GM12891 (cell line): Measurements from ENCODE around the gene PTPRD.

Source experiments
- DNase-seq: peaks from one replicate; pipeline ENCODE4 v3.0.0; 2011; ENCODE audit warnings: low spot score; ENCODE audit not compliant: insufficient read length
- FAIRE-seq: peaks from 2 replicates; lab custom pipeline; 2011; peaks lifted over from hg19 to GRCh38; lab: Jason Lieb, UNC
- PAX5 ChIP-seq: IDR thresholded peaks from 2 replicates; pipeline ENCODE4 v1.6.1; 2011; ENCODE audit warnings: low read length, moderate library complexity, mild to moderate bottlenecking; ENCODE audit not compliant: insufficient read depth, severe bottlenecking
- POLR2A ChIP-seq: IDR thresholded peaks from 2 replicates; pipeline ENCODE4 v1.6.1; 2011; ENCODE audit warnings: low read depth, low read length, control low read depth
- POLR2AphosphoS5 ChIP-seq: IDR thresholded peaks from 2 replicates; pipeline ENCODE4 v1.6.1; 2011; ENCODE audit warnings: low read depth, low read length, control low read depth
- POU2F2 ChIP-seq: IDR thresholded peaks from 2 replicates; pipeline ENCODE4 v1.6.1; 2011; ENCODE audit warnings: low read depth, mild to moderate bottlenecking, control low read depth, low read length, moderate library complexity
- SPI1 ChIP-seq: IDR thresholded peaks from 2 replicates; pipeline ENCODE4 v1.6.1; 2011; ENCODE audit warnings: low read depth, low read length, control low read depth
- TAF1 ChIP-seq: IDR thresholded peaks from 2 replicates; pipeline ENCODE4 v1.6.1; 2011; ENCODE audit warnings: low read depth, low read length, control low read depth

PTPRD gene

GRCh38 chr9:8760000-8760767, 1852.6 kb downstream of the PTPRD start:
- no peak for TF ChIP-seq POU2F2
- TF ChIP-seq POLR2A: no peak
- TF ChIP-seq TAF1: no peak
- no peak for TF ChIP-seq SPI1
- TF ChIP-seq PAX5: no peak
- TF ChIP-seq POLR2AphosphoS5: no peak
- FAIRE-seq (no peak), DNase-seq (no peak)

GRCh38 chr9:8757881-8758280, 1854.9 kb downstream of the PTPRD start:
- TF ChIP-seq POLR2AphosphoS5: no peak
- TF ChIP-seq TAF1: no peak
- FAIRE-seq: no peak
- no peak for DNase-seq

- TF ChIP-seq PAX5 (no peak), SPI1 (no peak)
- no peak for FAIRE-seq
- DNase-seq: no peak
These were observed 1858.1 kb downstream of the PTPRD start for GRCh38 chr9:8754751-8755150.

GRCh38 chr9:8751406-8751930, 1861.3 kb downstream of the PTPRD start:
- no peak for FAIRE-seq
- no peak for DNase-seq
- TF ChIP-seq PAX5: no peak

- TF ChIP-seq POLR2AphosphoS5 (no peak), PAX5 (no peak), POLR2A (no peak), POU2F2 (no peak), SPI1 (no peak), TAF1 (no peak)
- DNase-seq (no peak), FAIRE-seq (no peak)
These were observed 1862.2 kb downstream of the PTPRD start for GRCh38 chr9:8750639-8751051.

GRCh38 chr9:8745347-8745746, 1867.5 kb downstream of the PTPRD start:
- FAIRE-seq (no peak), DNase-seq (no peak)
- no peak for TF ChIP-seq POLR2AphosphoS5
- no peak for TF ChIP-seq TAF1
- no peak for TF ChIP-seq POU2F2
- no peak for TF ChIP-seq PAX5
- TF ChIP-seq SPI1: no peak
- TF ChIP-seq POLR2A: no peak

GRCh38 chr9:8738945-8739344, 1873.9 kb downstream of the PTPRD start:
- no peak for TF ChIP-seq TAF1
- TF ChIP-seq POU2F2: no peak
- no peak for TF ChIP-seq POLR2AphosphoS5
- TF ChIP-seq SPI1: no peak
- no peak for TF ChIP-seq PAX5
- TF ChIP-seq POLR2A: no peak
- FAIRE-seq: no peak
- DNase-seq: no peak

GRCh38 chr9:8736805-8737204, 1876.0 kb downstream of the PTPRD start:
- FAIRE-seq: no peak
- no peak for DNase-seq

GRCh38 chr9:8734760-8735159, 1878.0 kb downstream of the PTPRD start:
- FAIRE-seq (no peak), DNase-seq (no peak)
- TF ChIP-seq POU2F2: no peak

More at GRCh38 chr9:8736805-8737204, 1876.0 kb downstream of the PTPRD start:
- no peak for TF ChIP-seq POU2F2
- TF ChIP-seq SPI1: no peak
- no peak for TF ChIP-seq POLR2A
- TF ChIP-seq PAX5: no peak
- TF ChIP-seq TAF1: no peak
- TF ChIP-seq POLR2AphosphoS5: no peak

GRCh38 chr9:8733131-8733954, 1879.5 kb downstream of the PTPRD start:
- no peak for DNase-seq
- FAIRE-seq: no peak
- TF ChIP-seq SPI1 (no peak), PAX5 (no peak), POLR2AphosphoS5 (no peak), POLR2A (no peak), TAF1 (no peak)
